Inflammatory macrophage (primary cell): ENCODE data around the gene NDUFV1.
"Not testable (repeated sequence)": the region's sequence is repeated elsewhere in the genome, so short reads cannot be mapped to it uniquely, and the experiment has no call there.

Source experiments
- DNase-seq, 2 donors: peaks; one replicate each; pipeline ENCODE4 v3.0.0-alpha.2; 2020 to 2022

The NDUFV1 gene

GRCh38 chr11:67657300-67657699 is 50.6 kb downstream of the NDUFV1 start:
- DNase-seq = no peak

- not testable (repeated sequence) for DNase-seq
Observed at GRCh38 chr11:67659651-67660165, 53.0 kb downstream of the NDUFV1 start.

GRCh38 chr11:67660752-67661151 is 54.0 kb downstream of the NDUFV1 start:
- DNase-seq = not testable (repeated sequence)
